GM18505 (cell line): ENCODE results near the gene NLRP5.
"Not testable (repeated sequence)": the region's sequence is repeated elsewhere in the genome, so short reads cannot be mapped to it uniquely, and the experiment has no call there.

Source experiments
- ATAC-seq: cut with Tn5 transposase; IDR thresholded peaks from one replicate; pipeline ENCODE4 v1.9.1; 2021; ENCODE audit not compliant: unreplicated experiment
- POLR2A ChIP-seq: IDR thresholded peaks from 4 replicates; pipeline ENCODE4 v1.6.1; 2011; ENCODE audit warnings: borderline replicate concordance; ENCODE audit not compliant: insufficient read depth, insufficient read length; ENCODE audit errors: extremely low read depth

NLRP5 gene

DNA sequence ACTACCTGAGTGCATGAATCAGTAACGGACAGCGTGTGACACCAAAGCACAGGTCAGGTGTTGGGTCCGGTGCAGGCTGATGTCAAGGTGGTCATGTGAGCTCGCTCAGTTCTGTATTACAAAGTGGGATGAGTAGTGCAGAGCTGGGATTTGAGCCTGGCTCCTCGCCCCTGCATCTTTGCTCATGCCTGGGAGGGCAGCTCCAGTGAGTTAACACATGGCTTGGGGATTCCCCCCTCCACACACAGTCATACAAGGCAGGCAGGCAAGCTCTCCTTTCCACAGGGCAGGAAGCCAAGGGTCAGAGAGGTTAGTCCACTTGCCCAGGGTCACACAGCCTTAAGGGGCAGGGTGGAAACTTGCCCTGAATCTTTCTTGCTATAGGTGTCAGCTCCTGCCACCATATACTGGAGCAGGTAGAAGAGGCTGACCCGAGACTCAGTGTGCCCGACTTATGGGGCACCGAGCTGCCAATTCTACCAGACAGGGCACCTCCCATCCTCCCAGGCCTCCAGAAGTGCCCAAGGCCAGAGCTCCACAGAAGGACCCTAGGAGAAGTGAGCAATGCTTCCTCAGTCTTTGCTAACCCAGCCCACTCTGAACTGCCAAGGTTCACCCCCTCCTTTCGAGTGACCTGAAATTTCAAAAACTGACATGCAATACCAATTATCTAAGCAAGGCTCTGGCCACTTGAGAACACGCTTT, 99.1 kb downstream of the NLRP5 start:
- ATAC-seq: no peak
- no peak for TF ChIP-seq POLR2A

GRCh38 chr19:56086671-56087430, 100.3 kb downstream of the NLRP5 start:
- TF ChIP-seq POLR2A: no peak
- no peak for ATAC-seq

- ATAC-seq: no peak
- no peak for TF ChIP-seq POLR2A
Measured at GRCh38 chr19:56087647-56088496, 101.3 kb downstream of the NLRP5 start.

- TF ChIP-seq POLR2A: no peak
- ATAC-seq: no peak
Measured at GRCh38 chr19:56088497-56089215, 102.1 kb downstream of the NLRP5 start.

GRCh38 chr19:56089344-56089743, 102.8 kb downstream of the NLRP5 start:
- no peak for TF ChIP-seq POLR2A
- ATAC-seq: no peak

DNA sequence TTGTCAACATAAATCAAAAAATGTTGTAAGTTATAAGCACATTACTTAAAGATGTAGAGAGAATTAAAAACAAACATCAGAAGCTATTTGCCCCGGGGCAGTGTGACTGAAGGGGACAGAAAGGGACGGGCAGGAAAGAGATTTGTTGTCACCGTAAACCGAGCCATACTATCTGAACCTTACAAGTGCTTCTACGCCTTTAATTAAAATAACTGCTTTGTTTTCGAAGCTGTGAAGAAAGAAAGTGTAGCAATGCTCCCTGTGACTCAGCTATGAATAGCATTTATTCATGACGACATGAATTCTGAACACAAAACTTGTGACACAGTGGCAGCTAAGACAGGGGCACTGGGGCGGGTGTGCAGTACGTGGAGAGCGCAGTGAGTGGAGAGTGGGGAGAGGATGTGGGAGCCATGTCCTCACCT, 104.5 kb downstream of the NLRP5 start:
- no peak for ATAC-seq

GRCh38 chr19:56091751-56092546, 105.4 kb downstream of the NLRP5 start:
- no peak for ATAC-seq
- no peak for TF ChIP-seq POLR2A

More for the DNA sequence above, 104.5 kb downstream of the NLRP5 start:
- TF ChIP-seq POLR2A: no peak

DNA sequence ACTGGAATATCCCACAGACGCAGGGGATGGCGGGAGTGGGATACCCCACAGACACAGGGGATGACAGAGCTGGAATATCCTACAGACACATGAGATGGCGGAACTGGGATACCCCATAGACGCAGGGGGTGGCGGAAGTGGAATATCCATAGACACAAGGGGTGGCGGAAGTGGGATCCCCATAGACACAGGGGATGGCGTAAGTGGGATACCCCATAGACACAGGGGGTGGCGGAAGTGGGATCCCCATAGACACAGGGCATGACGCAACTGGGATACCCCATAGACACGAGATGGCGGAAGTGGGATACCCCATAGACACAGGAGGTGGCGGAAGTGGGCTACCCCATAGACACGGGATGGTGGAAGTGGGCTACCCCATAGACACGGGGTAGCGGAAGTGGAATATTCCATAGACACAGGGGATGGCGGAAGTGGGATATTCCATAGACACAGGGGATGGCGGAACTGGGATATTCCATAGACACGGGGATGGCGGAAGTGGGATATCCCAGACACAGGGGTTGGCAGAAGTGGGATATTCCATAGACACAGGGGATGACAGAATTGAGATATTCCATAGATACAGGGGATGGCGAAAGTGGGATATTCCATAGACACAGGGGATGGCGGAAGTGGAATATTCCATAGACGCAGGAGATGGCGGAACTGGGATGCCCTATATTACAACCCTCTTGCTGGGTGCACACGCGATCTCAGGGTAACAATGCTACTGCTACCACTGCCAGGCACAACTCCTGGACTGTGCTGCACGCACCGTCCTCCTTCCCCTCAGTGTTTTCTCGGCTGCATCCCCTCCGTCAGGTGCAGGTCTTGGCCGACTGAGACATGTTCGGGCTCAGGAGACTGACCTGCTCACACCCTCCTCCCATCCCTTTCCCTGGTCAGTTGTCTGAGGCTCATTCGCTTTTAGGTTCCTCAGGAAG, 106.4 kb downstream of the NLRP5 start:
- no peak for ATAC-seq
- no peak for TF ChIP-seq POLR2A

DNA sequence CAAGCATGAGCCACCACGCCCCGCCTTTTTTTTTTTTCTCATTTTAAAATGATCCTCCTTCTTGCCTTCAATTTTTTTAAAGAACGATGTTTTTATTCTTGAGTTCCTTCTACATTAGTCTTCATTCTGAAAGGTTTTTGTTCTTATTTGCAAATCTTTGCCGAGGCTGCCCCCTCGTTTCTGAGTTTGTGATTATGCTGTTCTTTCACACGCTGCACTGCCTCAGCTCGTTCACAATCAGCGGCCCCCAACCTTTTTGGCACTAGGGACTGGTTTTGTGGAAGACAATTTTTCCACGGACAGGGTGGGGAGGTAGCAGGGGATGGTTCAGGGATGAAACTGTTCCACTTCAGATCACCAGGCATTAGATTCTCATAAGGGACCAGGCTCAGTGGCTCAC, 107.9 kb downstream of the NLRP5 start:
- ATAC-seq: no peak
- no peak for TF ChIP-seq POLR2A

- ATAC-seq: no peak
- no peak for TF ChIP-seq POLR2A
Measured at GRCh38 chr19:56096665-56097064, 110.1 kb downstream of the NLRP5 start.

GRCh38 chr19:56097306-56097705, 110.7 kb downstream of the NLRP5 start:
- no peak for TF ChIP-seq POLR2A
- ATAC-seq: no peak

- TF ChIP-seq POLR2A: no peak
- no peak for ATAC-seq
Measured at GRCh38 chr19:56097776-56098175, 111.2 kb downstream of the NLRP5 start.

DNA sequence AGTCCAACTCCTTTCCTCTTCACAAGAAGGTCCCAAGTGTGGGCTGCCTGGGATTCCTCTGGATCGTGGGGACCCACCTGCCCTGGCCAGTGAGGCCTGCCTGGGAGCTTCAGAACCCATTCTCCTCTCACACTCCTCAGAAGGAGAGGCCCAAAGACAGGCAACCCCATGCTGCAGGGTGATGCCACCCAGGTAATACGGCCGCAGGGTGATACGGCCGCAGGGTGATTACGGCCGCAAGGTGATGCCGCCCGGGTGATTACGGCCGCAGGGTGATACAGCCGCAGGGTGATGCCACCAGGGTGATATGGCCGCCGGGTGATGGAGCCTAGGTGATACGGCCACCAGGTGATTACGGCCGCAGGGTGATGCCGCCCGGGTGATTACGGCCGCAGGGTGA, 111.7 kb downstream of the NLRP5 start:
- ATAC-seq: not testable (repeated sequence)
